Fibroblast of mammary gland (primary cell): ENCODE results near the gene FRS2.

ENCODE experiments used
- DNase-seq: peaks from one replicate; pipeline ENCODE4 v3.0.0-alpha.2; 2010; ENCODE audit warnings: low read depth
- H3K4me3 ChIP-seq: 2 replicates; pipeline ENCODE4 v1.5.1; 2011; ENCODE audit warnings: low read depth, mild to moderate bottlenecking, low read length, moderate library complexity; ENCODE audit not compliant: control insufficient read depth
- TF ChIP-seq, protein P1 (sequence below): conservative IDR thresholded peaks from 2 replicates; pipeline ENCODE4 v1.5.1; 2011; ENCODE audit warnings: low read depth, low read length, inconsistent platforms; ENCODE audit not compliant: control insufficient read depth, insufficient read depth

FRS2 gene

DNA sequence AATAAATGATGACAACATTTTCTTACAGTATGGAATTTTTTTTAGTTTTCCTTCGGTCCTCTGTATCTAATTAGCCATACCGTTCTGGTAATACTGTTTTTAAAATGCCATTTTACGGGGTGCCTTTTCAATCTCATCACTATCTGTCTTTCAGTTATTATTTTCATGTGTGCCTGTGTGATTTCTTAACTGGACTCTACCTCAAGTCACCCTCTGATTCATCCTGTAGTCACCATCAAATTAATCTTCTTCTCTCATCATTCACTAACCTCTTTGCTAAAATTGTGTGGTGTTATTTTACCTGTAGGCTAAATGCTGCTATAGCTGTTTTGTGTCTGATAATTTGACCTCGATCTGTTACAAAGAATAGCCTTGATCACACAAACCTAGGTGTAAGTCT is 99.0 kb downstream of the FRS2 start:
- DNase-seq = peak; percentile 77
- TF ChIP-seq, protein P1, sequence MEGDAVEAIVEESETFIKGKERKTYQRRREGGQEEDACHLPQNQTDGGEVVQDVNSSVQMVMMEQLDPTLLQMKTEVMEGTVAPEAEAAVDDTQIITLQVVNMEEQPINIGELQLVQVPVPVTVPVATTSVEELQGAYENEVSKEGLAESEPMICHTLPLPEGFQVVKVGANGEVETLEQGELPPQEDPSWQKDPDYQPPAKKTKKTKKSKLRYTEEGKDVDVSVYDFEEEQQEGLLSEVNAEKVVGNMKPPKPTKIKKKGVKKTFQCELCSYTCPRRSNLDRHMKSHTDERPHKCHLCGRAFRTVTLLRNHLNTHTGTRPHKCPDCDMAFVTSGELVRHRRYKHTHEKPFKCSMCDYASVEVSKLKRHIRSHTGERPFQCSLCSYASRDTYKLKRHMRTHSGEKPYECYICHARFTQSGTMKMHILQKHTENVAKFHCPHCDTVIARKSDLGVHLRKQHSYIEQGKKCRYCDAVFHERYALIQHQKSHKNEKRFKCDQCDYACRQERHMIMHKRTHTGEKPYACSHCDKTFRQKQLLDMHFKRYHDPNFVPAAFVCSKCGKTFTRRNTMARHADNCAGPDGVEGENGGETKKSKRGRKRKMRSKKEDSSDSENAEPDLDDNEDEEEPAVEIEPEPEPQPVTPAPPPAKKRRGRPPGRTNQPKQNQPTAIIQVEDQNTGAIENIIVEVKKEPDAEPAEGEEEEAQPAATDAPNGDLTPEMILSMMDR = no peak
- H3K4me3 ChIP-seq = no peak overlapping the region

DNA sequence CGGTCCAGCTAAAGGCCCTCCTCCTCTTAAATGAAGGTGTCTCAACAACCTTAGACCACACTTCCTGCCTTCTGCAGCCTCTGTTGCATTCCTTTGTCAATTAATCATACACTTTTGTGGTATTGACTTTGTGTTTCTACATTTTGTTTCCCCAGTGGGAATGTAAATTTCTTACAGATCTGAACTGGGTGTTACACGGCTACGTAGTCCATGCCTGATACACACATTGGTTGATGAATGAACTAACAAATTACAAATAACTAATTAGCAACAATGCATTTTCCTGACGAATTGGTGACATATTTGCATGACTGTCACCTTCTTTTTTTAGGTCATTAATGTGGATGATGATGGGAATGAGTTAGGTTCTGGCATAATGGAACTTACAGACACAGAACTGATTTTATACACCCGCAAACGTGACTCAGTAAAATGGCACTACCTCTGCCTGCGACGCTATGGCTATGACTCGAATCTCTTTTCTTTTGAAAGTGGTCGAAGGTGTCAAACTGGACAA is 99.9 kb downstream of the FRS2 start:
- H3K4me3 ChIP-seq = no peak overlapping the region
- TF ChIP-seq, protein P1 = no peak
- DNase-seq = peak; percentile 22

DNA sequence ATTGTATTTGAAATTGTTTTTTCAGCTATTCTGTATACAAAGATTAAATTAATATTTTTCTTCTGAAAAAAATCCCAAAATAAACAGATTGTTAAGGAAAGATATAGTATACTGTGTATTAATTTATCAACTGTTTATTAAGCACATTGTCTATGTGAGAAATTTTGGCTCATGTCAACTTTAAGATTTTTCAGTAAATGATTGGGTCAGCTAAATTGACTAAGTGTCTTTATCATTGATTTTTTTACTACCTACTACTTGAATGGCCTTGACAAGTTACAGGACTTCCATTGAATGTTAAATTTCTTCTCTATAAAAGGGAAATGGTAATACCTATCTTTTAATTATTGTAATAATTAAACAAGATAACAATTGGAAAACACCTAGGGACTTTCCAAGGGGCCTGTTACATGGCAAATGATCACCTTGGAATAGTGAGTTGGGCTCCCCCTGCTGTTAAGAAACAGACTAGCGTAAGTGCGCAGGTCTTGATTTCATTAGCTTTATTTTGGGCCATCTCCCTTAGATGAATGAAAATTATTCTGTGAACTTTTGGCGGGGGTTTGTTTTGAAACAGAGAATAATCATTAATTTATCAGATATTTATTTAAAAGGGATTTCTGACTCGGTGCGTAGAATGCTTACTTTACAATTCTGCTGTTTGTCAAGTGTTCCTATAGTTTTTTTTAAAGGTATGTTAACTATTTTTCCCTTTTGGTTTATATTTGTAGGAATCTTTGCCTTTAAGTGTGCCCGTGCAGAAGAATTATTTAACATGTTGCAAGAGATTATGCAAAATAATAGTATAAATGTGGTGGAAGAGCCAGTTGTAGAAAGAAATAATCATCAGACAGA is 100.6 kb downstream of the FRS2 start:
- DNase-seq = peak; percentile 77
- TF ChIP-seq, protein P1 = peak; percentile 87
- H3K4me3 ChIP-seq = no peak overlapping the region

DNA sequence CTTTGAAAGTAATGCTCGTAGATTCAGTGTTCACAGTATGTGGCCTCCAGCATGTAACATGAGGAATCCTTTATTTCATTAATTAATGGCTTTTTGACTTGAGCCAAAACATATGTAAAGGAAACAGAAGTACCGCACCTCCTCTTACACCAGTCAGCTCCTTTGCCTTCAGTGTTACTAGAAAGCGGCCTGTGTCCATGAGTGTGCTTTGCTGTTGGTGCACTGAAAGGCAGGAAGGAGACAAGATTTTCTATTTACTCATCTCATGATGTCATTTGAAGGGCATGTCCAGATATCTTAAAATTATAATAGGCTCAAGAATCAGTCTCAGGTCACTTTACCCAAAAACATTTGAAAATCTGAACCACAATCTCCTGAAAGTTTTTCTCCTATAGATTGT is 105.2 kb downstream of the FRS2 start:
- no peak for DNase-seq
- TF ChIP-seq, protein P1 = no peak
- H3K4me3 ChIP-seq = no peak overlapping the region

DNA sequence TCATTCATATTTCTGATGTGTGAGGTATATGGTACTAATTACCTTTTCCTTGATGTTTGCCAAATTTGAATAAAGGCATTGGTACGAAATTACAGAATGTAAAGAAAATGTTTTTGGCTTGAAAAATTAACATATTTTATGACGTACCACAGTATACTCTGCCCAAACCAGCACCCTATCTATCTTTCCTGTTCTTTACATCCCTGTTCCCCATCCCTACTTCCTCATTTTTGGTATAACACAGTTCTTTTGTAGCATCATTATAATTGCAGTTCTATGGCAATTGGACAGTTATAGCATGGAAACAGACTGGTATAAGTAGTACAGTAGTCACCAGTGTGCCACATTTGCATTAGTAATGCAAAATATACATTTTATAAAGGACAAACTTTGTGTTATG is 108.1 kb downstream of the FRS2 start:
- TF ChIP-seq, protein P1 = no peak
- H3K4me3 ChIP-seq = no peak overlapping the region
- DNase-seq = no peak

DNA sequence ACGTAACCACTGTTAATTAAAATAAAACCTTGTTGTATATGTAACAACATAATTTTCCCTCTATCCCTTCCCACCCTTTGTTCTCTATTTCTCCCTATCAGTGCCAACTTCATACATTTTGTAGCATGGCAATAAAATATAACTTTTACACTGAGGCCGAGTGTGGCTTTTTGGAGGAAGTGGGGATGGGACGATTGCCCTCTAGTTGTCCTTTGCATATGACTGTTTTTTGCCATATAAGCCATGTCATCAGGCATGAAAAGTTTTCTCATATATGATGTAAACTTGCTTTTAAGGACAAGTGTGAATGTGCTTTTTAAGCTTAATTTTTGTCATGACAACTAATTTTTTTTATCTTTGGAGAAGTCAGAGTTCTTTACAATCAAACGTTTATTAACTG is 108.8 kb downstream of the FRS2 start:
- TF ChIP-seq, protein P1 = no peak
- H3K4me3 ChIP-seq = no peak overlapping the region
- DNase-seq = no peak
